ENCODE data around the gene QSOX2.

Gene QSOX2

GRCh38 chr9:136223871-136224640, 21.6 kb downstream of the QSOX2 start:
- FAIRE-seq (no peak), DNase-seq (ENCODE audit: low spot score) (no peak)

GRCh38 chr9:136222906-136223285, 22.7 kb downstream of the QSOX2 start:
- DNase-seq (ENCODE audit: low spot score): no peak
- FAIRE-seq: no peak

- DNase-seq (ENCODE audit: low spot score) (no peak), FAIRE-seq (no peak)
Observed at GRCh38 chr9:136222166-136222905, 23.3 kb downstream of the QSOX2 start.

- DNase-seq (ENCODE audit: low spot score) (peak; percentile 76), FAIRE-seq (peak; percentile 81)
Observed at GRCh38 chr9:136220017-136220729, 25.4 kb downstream of the QSOX2 start.

GRCh38 chr9:136219276-136219675, 26.3 kb downstream of the QSOX2 start:
- no peak for FAIRE-seq
- no peak for DNase-seq (ENCODE audit: low spot score)

DNA sequence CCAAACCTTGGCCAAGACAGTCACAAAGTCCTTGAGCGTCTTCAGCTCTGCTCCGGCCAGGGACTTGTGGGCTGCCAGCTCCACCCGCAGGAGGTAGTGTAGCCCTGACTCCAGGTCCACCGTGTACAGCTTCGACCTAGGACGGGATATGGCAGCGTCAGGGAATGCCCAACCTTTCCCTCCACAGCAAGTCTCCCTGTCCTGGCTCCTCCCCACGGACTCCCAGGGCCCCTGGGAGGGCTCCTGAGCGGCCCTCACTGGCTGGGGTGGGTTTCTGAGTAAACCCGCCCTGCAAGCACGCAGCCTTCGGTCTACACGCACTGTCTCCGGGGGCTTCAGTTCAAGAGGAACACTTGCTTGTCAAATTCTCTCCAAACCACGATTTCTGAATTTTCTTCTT, 26.9 kb downstream of the QSOX2 start:
- no peak for FAIRE-seq

DNA sequence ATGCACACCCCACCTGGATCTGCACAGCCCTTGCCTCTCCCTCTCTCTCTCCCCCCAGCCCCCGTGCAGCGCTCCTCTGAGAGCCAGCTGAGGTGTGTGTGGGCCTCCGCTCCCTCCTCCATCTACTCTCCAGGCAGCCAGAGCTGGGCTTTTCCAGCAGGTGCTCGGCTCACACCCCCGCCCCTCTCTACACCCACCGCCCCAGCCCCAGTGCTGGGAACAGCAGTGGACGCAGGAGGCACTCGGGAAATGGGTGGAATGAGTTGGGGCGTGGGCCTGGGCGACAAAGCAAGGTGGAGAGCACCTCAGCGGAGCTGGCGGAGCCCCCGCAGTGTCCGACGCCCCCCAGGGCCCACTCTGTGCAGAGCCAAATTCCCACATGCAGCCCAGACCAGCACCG, 27.3 kb downstream of the QSOX2 start:
- no peak for FAIRE-seq
- DNase-seq (ENCODE audit: low spot score): no peak

More for the DNA sequence above, 26.9 kb downstream of the QSOX2 start:
- no peak for DNase-seq (ENCODE audit: low spot score)

GRCh38 chr9:136216541-136217244, 28.9 kb downstream of the QSOX2 start:
- FAIRE-seq (no peak), DNase-seq (ENCODE audit: low spot score) (no peak)

DNA sequence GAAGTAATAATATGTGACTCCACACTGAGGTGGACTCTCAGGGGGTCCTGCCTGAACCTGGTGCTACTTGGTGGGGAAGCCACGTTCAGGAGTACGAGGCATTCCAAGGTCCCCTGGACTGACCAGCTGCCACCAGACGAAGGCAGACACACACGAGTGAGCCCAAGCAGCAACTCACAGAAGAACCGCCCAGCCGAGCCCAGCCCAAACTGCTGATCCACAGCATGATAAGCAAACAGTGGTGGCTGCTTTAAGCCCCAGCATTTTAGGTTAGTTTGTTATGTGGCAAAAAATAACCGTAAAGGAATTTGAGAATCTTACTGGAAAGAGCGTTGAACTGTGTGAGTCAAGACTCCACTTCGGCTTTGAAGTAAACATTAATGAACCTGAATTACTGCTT, 31.9 kb downstream of the QSOX2 start:
- FAIRE-seq: no peak
- no peak for DNase-seq (ENCODE audit: low spot score)

DNA sequence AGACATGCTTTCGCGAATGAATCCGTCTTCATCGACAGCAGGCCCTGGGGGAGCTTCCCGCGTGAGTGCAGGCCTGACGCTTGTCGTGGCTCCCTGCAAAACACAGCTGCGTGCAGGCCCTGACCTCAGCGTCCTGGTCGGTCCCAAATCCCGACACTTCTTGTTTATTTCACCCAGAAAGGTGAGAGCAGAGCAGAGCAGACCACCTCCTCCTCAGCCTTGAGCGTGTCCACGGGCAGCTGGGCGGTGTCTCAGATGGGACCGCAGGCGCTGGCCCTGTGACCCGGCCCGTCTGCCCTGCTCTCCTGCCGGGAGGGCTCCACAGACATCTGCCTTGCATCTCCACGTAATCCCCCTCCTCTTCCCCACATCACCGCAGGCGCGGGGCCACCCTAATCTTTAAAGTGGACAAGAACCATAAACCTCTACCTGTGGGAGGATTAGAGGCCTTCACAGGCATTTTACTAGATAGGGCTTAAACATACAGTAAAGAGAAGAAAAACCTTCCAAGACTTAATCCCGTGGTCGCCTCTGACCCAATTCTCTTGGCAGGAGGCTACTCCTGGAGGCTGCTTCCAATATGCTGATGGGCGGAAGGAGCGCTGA, 33.2 kb downstream of the QSOX2 start:
- no peak for DNase-seq (ENCODE audit: low spot score)
- no peak for FAIRE-seq

DNA sequence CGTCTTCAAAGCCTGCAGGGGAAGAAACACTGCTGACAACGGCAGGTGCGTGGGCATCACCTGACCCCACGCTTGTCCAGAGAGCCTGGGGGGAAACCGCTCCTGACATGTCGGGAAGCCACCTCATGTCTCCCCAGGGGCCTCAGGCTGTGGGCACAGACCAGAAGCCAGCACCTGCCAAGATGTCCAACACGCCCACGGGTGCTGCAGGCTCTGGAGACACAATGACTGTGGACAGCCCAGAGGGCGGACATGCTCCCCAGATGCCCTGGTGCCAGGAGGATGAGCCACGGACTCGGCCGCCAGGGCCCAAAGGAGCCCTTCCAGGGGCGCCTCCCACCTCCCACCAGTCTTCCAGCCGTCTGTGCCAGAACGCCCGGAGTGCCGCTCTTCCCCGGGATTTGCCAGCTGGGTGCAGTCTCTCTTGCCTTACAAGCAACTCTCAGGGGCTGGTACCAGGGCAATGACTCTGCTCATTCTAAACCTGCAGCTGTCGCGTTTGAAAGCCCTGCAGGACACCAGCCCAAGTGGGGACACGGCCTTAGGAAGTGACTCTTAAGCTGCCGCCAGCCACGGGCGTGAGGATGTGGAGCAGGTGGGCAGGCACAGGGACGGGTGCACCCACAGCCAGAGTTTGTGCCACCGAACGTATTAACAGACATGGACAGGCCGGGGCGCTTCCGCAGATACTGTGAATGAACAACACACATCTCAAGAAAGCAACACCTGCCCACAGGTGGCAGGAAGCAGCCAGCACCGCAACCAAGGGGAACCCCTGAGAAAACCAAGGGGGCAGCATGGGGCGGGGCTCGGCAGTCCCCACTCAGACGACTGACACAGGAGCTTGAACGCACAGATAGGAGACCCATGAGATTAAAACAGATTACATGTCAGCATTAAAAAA, 33.9 kb downstream of the QSOX2 start:
- FAIRE-seq (no peak), DNase-seq (ENCODE audit: low spot score) (no peak)

- no peak for FAIRE-seq
- DNase-seq (ENCODE audit: low spot score): no peak
Observed at GRCh38 chr9:136211006-136211405, 34.6 kb downstream of the QSOX2 start.

DNA sequence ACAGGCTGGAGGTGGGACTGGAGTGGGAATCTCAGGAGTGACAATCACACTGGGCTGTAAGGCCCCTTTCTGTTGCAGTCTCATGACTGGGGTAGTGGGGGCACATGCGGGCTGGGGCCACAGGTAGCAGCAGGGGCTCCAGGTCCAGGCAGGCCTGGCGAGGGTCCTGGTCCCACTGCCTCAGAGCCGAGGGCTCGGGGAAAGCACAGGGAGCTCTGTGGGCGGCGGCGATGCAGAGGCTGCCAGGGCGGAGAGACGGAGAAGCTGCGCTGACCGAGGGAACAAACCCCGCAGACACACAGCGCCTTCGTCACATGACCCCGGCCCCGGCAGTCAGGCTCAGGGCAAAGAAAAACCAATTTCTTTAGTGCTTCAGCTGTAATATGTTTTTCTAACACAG, 35.3 kb downstream of the QSOX2 start:
- no peak for DNase-seq (ENCODE audit: low spot score)
- no peak for FAIRE-seq

GRCh38 chr9:136209786-136210185, 35.8 kb downstream of the QSOX2 start:
- DNase-seq (ENCODE audit: low spot score) (no peak), FAIRE-seq (no peak)

DNA sequence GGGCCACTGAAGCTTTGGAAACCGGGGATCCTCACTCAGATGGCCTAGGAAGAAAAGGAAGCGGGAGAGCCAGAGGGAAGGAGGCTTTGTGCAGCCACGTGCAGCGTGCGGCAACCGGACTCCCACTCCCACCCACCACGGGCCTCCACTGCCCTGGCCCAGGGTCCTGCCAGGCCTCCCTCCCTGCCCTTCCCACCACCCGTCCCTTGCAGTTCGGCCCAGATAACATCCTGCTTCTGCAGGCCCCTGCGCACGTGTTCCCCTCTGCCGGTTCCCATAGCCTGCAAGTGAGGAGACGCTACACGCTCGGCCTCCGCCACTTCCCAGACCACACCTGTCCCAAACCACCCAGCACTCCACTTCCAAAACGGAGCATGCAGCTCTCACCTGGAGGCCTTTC, 36.4 kb downstream of the QSOX2 start:
- DNase-seq (ENCODE audit: low spot score): no peak
- FAIRE-seq: no peak

GRCh38 chr9:136208675-136209074, 36.9 kb downstream of the QSOX2 start:
- DNase-seq (ENCODE audit: low spot score) (no peak), FAIRE-seq (no peak)

DNA sequence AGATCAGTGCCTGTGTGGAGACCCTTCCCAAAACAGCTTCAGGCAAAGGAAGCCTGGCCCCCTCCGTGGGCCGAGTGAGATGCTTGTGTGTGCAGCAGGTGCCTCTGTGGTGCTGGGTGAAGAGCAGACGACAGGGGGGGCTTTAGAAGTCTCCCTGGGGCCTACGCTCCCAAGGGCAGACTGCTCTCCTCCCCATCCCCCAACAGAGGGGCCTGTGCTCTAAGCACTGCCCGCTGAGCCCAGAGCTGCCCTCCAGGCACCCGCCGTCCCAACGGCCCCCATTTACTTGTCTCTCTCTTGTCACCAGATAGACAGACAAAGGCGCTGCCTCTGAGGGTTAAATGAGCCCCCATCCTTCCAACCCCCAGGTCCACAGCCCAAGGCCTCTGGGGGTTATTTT, 38.0 kb downstream of the QSOX2 start:
- DNase-seq (ENCODE audit: low spot score): no peak
- no peak for FAIRE-seq

GRCh38 chr9:136206602-136207275, 38.9 kb downstream of the QSOX2 start:
- DNase-seq (ENCODE audit: low spot score) (no peak), FAIRE-seq (no peak)

DNA sequence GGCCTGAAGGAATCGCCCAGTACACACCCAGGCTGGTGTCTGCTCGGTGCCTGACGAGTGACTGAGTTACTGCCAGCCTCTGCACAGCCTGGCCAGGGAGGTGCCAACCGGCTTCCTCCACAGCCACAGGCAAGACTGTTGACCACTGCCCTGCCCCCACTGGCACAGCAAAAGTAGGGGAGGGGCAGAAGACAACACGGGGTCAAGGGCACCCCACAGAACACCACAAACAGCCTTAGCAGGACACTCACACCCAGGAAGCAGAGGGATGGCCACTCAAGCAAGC, 40.0 kb downstream of the QSOX2 start:
- DNase-seq (ENCODE audit: low spot score) (no peak), FAIRE-seq (no peak)

Measured in RCC 7860 (cell line).